ENCODE data around the gene M1AP. TPM values are rescaled to one million over a fixed set of nuclear protein-coding genes. Genes with fewer than 3 reads are reported as not detected.

Gene M1AP
- total RNA-seq, 1 donor from 2014 or later: 2.5 TPM

GRCh38 chr2:74578408-74578807 lies 69.7 kb downstream of the M1AP start:
- DNase-seq (ENCODE audit: low read depth): no peak
- no peak for TF ChIP-seq CTCF (conservative IDR thresholded peaks at IDR 0.05; ENCODE audit: low read depth, low read length)
- no peak overlapping the region for H3K4me3 ChIP-seq (ENCODE audit: low read depth, low read length)

GRCh38 chr2:74577448-74577847 lies 70.7 kb downstream of the M1AP start:
- no peak for DNase-seq (ENCODE audit: low read depth)
- H3K4me3 ChIP-seq (ENCODE audit: low read depth, low read length): no peak overlapping the region
- no peak for TF ChIP-seq CTCF (conservative IDR thresholded peaks at IDR 0.05; ENCODE audit: low read depth, low read length)

- DNase-seq (ENCODE audit: low read depth): no peak
- H3K4me3 ChIP-seq (ENCODE audit: low read depth, low read length): no peak overlapping the region
- no peak for TF ChIP-seq CTCF (conservative IDR thresholded peaks at IDR 0.05; ENCODE audit: low read depth, low read length)
Measured at GRCh38 chr2:74576863-74577229, 71.3 kb downstream of the M1AP start.

GRCh38 chr2:74576211-74576862 lies 71.8 kb downstream of the M1AP start:
- H3K4me3 ChIP-seq (ENCODE audit: low read depth, low read length): no peak overlapping the region
- no peak for TF ChIP-seq CTCF (conservative IDR thresholded peaks at IDR 0.05; ENCODE audit: low read depth, low read length)
- no peak for DNase-seq (ENCODE audit: low read depth)

GRCh38 chr2:74575320-74575719 lies 72.8 kb downstream of the M1AP start:
- no peak overlapping the region for H3K4me3 ChIP-seq (ENCODE audit: low read depth, low read length)
- TF ChIP-seq CTCF (conservative IDR thresholded peaks at IDR 0.05; ENCODE audit: low read depth, low read length): no peak
- no peak for DNase-seq (ENCODE audit: low read depth)

GRCh38 chr2:74573747-74574562 lies 74.2 kb downstream of the M1AP start:
- no peak for TF ChIP-seq CTCF (conservative IDR thresholded peaks at IDR 0.05; ENCODE audit: low read depth, low read length)
- no peak overlapping the region for H3K4me3 ChIP-seq (ENCODE audit: low read depth, low read length)
- no peak for DNase-seq (ENCODE audit: low read depth)
